HUDEP-2 (cell line): ENCODE data around the gene FAM161B.

Experiments
- DNase-seq, 76 experiments: peaks; one replicate each; lab custom pipeline; 2025; ENCODE audit not compliant: unreplicated experiment in 76 of 76; lab: John Stamatoyannopoulos, UW

FAM161B gene

GRCh38 chr14:73884438-73885190 is 65.3 kb downstream of the FAM161B start:
- no peak for DNase-seq
